Gastrocnemius medialis (tissue), 4 donors: ENCODE measurements around the gene RASAL3.

Experiments used
- POLR2A ChIP-seq, 2 donors: fragments of 450-650 bp; IDR thresholded peaks; one replicate each; pipeline ENCODE4 v1.6.1; 2017; ENCODE audit warnings: antibody characterized with exemption in 2 of 2, mild to moderate bottlenecking in 2 of 2, moderate library complexity in 2 of 2
- TF ChIP-seq, protein P1 (sequence below), 5 experiments: fragments of 450-650 bp in 3 of 5; fragments of 200-600 bp in 2 of 5; sonication (generic) in 2 of 5; IDR thresholded peaks in 4 of 5; conservative IDR thresholded peaks in 1 of 5; 1 replicate in 4 of 5; 2 replicates in 1 of 5; pipeline ENCODE4 v1.5.1; 2016 to 2019; ENCODE audit warnings: antibody characterized with exemption in 5 of 5, mild to moderate bottlenecking in 3 of 5, moderate library complexity in 3 of 5

DNA sequence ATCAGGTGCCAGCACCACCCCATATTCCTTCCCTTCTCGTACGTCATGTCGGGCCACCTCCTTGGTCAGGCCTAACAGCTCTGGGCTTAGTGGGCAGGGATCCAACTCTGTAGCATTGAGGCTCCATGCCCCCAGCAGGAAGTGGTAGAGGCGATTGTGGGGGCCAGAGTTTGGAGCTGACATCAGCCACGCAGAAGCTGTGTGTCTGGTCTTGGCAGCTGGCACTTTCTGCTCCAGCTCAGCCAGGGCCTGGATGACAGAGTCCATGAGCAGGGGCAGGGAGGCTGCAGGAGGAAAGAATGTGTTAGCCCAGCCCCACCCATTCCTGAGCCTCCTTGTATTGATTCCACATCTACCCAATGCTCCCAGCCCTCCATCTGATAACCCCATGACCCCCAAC lies 12.0 kb upstream of the RASAL3 start:
- TF ChIP-seq, protein P1, sequence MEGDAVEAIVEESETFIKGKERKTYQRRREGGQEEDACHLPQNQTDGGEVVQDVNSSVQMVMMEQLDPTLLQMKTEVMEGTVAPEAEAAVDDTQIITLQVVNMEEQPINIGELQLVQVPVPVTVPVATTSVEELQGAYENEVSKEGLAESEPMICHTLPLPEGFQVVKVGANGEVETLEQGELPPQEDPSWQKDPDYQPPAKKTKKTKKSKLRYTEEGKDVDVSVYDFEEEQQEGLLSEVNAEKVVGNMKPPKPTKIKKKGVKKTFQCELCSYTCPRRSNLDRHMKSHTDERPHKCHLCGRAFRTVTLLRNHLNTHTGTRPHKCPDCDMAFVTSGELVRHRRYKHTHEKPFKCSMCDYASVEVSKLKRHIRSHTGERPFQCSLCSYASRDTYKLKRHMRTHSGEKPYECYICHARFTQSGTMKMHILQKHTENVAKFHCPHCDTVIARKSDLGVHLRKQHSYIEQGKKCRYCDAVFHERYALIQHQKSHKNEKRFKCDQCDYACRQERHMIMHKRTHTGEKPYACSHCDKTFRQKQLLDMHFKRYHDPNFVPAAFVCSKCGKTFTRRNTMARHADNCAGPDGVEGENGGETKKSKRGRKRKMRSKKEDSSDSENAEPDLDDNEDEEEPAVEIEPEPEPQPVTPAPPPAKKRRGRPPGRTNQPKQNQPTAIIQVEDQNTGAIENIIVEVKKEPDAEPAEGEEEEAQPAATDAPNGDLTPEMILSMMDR (IDR thresholded peaks at IDR 0.05 in 4 of 5, conservative IDR thresholded peaks at IDR 0.05 in 1 of 5), result no peak
- no peak for TF ChIP-seq POLR2A (IDR thresholded peaks at IDR 0.05)
